Glomerular visceral epithelial cell (primary cell): Measurements from ENCODE around the gene HPN.

Source experiments
- DNase-seq: peaks from one replicate; pipeline ENCODE4 v3.0.0-alpha.2; 2016; ENCODE audit errors: extremely low spot score

Gene HPN

DNA sequence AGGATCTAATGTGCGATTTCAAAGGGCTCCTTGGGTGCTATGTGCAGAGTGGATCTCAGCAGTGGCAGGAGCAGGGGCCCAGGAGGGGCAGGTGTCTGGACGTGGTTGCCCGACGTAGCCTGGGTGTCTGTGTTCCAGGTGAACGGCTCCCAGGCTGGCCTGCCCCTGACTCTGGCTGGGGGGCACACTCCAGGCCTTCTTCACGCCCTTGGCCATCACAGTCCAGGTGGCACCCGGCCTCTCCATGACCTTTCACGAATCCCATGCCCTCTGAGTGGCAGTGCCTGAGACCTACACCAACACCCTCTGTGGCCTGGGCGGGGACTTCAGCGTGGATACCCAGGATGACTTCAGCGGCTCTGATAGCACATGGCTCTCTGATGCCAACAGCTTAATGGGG is 62.8 kb downstream of the HPN start:
- no peak for DNase-seq

DNA sequence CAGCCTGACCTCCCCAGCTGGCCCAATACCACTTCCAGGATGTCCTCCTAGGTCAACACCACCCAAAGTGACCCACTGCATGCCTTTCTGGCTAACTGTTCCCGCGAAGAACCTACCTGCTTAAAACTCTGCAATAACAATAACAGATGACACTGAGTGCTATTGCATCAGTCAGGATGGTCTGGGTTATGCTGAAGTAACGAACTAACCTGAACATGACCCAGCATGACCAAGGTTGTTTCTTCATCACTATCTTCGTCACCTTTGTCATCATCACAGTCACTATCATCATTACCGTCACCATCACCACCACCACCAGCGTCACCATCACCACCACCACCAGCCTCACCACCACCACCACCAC is 63.5 kb downstream of the HPN start:
- DNase-seq, result no peak

DNA sequence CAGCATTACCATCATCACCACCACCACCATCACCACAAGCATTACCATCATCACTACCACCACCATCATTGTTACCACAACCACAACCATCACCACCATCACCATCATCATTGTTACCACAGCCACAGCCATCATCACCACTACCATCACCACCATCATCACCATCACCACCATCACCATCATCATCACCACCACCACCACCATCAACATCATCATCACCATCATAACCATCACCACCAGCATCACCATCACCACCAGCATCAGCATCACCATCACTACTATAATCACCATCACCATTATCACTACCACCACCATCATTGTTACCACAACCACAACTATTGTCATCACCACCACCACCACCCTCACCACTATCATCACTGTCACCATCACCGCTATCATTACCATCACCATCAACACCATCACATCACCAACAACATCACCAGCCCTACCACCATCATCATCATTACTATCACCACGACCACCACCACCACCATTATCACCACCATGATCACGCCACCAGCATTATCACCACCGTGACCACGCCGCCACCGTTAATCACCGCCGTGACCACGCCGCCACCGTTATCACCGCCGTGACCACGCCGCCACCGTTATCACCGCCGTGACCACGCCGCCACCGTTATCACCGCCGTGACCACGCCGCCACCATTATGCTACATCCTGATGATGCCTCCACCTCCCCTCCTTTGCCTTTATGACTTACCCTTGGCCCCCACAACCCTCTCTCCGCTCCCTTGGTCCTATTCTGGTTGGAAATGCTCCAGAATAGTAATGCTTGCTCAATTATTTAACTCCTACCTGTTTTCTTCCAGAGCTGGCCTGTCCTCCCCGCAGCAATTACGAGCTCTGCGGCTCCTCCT is 64.1 kb downstream of the HPN start:
- no peak for DNase-seq

DNA sequence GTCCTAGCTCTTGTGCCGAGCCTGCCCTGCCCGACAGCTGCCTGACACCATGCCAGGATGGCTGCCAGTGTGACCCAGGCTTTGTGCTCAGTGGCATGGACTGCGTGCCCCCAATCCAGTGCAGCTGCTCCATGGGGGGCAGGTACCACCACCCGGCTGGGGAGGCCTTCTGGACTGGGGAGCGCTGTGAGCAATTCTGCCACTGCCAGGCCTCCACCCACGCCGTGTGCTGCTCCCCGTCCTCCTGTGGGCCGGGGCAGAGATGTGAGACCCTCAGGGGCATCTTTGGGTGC is 64.7 kb downstream of the HPN start:
- DNase-seq, result no peak

DNA sequence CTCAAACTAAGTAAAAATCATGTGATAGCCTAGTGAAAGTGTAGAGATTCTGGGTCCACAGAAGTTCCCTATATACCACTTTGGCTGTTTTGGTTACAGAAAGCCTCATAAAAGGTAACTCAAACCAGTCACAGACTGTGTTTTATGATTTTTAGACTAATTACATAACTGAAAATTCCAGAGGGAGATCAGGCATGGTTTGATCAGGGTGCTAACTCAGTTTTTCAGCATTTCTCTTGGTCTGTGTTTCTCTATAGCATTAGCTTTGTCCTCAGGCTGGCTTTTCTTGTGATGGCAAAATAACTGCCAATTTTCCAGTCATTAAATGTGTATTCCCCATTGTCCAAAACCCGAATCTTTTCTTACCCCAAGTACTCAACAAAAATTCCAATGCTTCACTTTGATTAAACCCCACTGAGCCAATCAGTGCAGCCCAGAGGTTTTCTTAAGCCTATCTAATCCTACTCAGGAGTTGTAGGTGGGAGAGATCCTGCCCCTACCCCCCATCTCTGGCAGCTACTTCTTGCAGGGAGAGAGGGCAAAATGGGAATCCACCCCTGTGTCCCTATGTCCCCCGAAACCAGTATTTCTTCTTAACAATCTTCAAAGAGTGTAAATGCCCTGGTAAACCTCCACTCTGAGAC is 65.5 kb downstream of the HPN start:
- no peak for DNase-seq

DNA sequence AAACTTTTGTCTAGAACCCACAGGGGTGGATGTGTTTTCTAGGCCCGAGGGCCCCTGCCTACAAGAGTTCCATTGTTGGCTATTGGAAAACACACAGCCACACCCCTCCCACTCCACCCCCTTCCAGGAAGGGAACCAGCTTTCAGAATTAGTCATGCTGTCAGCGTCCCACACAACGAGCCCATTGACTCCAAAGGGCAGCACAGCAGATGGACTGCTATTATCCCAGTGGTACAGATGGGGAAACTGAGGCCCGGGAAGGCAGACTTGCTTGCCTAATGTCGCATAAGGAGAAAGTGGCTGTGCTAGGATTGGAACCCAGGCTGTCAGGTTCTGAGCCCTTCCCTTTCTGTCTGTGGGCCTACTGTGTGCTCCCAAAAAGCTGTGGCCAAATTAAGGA is 66.0 kb downstream of the HPN start:
- no peak for DNase-seq

DNA sequence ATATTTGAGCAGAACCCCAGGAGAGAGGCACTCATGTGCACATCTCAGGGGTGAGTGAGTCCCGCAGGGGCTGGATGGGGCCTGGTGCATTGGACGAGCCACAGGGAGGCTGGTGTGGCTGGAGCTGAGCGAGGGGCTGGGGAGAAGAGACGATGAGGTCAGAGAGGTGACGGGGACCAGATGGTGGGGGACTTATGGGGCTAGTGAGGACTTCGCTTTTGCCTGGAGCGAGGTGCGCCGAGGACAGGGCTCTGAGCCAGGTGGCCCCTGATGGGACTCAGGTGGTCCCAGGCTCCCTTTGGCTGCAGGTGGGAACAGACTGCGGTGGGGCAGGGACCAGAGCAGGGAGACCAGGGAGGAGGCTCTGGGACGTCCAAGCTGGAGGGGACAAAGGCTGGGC is 67.2 kb downstream of the HPN start:
- DNase-seq, result no peak

DNA sequence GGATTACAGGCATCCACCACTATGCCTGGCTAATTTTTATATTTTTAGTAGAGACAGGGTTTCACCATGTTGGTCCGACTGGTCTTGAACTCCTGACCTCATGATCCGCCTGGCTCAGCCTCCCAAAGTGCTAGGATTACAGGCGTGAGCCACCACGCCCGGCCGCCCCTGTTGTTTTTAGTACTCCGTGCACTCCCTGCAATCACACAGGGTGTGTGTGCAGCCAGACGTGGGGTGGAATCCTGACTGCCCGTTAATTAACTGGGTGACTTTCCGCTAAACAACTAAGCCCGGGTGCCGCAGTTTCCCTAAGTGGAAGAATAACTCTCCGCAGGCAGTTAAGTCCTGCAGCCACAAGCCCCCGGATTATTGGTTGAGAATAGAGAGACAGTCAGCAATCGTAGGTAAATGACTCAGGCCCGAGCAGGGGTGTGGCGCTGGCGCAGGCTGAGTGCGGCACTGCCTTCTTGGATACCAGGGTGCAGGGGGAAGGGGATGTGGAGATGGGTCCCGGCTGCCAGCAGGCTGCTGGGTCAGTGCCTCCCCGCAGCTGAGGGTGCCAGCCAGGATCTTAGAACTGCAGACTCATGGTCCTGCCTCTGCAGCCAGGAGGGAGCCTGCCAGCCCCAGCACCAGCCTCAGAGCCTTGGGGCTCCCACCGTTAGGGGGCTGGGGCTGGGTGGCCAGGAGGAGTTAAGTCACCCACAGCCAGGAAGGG is 68.0 kb downstream of the HPN start:
- DNase-seq, result no peak

DNA sequence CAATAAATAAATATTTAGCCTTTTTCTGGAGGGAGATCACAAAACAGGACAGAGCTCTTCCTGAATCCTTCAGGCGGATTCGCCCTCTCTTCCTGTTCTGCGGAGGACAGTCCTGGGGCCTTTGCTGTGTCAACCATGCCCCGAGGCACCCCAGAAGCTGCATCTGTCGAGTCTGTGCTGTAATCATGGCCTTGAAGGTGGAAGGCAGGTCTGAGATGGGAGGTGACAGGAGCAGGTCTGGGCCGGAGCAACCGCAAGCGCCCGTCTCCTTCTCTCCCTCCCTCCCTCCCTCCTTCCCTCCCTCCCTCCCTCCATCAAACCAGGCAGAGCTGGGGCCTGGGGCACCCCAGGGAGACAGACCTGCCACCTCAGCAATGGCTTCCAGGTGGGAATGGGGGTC is 69.5 kb downstream of the HPN start:
- DNase-seq, result no peak

DNA sequence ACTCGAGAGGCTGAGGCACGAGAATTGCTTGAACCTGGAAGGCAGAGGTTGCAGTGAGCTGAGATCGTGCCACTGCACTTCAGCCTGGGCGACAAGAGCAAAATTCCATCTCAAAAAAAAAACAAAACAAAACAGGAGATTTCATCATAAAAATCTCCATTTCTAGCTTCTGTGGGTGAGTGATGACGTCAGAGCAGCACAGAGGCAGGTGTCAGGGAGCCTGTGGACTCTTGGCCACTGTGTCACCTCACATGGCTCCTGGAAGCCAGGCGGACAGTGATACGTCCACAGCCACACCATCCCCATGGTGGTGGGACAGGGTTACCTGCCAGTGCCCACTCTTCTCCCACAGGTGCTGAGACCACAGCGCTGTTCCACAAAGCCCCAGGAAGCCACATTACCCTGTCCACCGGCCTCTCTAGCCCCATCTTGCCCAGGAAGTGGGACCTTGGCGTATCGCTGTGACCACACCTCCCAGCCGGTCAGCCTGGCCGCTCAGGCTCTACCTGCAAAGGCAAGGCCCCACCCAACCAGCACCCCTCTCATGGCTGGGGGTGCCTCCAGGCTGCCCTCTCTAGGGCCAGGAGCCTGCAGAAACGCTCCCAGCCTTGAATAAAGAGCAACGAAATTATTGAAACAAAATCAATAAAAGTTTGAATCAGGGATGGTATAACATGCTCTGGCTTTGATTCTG is 71.6 kb downstream of the HPN start:
- DNase-seq, result no peak

DNA sequence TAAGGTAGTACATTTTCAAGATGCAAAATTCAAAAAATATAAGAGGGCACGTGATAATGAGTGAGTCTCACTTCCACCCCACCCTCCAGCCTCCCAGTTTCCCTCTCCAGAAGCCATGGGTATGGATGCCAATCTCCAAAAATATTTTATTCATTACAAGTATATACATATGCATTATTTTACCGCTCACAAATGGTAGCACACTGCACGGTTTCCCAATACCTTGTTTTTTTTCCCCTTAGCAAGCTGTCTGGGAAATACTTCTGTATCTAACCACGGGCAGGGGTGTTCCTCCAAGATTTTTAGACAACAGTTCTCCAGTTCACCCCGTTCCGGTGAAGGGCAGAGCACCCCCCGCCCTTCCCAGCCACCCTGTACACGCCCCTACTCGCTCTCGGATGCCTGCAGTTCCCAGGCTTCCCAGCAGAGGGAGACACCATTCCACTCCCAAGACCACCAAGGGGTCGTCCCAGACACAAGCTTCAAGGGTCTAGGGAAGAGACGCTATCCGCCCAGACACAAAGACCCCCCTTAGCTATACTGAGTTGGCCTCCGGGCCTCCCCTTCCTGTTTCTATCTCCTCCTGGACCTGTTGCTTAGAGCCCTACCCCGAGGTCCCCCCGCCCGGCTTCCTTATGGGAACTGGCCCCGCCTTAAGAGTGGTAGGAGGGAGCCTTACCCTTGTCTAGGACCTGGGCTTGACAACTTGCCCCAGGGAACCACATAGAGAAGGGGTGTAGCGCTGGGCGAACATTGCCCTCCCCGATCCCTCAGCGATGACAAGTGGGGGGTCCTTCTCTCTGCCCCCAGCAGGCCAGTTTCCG is 73.0 kb downstream of the HPN start:
- DNase-seq, result peak; percentile 61

DNA sequence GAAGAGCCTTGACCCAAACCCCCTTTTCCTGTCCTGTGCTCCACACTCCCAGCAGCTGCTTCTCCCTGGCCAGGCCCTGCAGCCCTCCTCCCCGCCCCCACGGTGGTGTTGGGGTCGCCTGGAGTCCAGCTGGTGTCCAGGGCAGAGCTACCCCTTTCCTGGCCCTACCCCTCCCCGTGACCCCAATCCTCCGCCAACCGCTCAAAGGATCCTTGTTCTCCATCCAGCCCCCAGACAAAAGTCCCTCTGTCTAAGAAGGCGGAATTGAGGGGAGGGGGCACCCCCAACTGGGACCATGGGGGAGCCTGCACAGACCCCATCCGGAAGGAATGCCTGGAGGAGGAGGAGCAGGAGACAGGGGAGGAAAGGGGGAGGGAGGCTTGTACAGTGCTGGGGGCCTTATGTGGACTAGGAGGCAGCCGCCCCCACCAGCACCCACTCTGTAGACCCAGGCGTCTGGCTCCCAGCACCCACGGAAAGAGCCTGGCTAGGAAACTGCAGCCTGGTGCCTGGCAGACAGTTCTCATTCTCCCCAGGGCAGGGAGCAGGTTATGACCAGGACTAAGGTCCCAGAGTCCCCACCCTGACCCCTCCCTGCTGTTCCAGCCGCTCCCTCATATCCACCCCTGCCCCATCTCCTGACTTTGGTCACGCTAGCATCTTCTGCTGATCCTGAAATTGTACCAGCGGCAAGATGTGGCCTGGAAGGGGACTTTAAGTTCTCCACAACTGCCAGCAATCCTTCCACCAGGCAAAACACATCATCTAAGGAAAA is 73.8 kb downstream of the HPN start, which contains the start of gene FXYD3:
FXYD3 (plus strand) TSS at position 647 of the 775 bp plus-strand sequence. CDS start 3,554 bp downstream, outside the sequence.
- DNase-seq, result no peak
